ENCODE measurements around the gene EFNA4. TPM values are rescaled to one million over a fixed set of nuclear protein-coding genes. Genes with fewer than 3 reads are reported as not detected.

Gene EFNA4
- total and polyA plus RNA-seq, 9 of the 15 experiments (the other 6 are each of a cell fraction or from before 2014, with no cell fraction given): 0.68 to 7.4 (median 6.1) TPM

DNA sequence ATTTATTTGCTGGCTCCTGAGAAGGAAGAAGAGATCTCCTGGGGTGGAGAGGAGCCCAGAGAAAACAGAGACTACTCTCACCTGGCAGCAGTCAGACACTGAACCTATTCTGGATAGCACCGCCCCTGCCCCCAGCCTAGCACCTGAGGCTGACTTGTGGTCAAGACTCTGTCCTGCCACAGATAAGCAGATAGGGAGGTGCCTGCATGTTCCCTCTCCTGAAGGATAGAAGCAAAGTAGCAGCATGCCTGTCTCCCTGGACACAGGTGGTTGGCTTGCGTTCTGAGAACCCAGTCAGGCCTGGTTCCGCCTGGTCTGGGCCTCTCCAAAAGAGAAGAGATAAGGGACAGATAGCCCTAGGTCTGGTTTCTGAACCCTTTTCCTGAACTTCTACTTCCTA, 13.8 kb downstream of the EFNA4 start (continued):
- no peak for TF ChIP-seq ZBTB12 (CRISPR knock-in tag; IDR thresholded peaks at IDR 0.05)
- TF ChIP-seq NCOA6 (IDR thresholded peaks at IDR 0.05): no peak
- TF ChIP-seq TCF3 (CRISPR knock-in tag; IDR thresholded peaks at IDR 0.05): peak; percentile 75
- no peak for TF ChIP-seq RHOXF2B (CRISPR knock-in tag; conservative IDR thresholded peaks at IDR 0.05)
- no peak for TF ChIP-seq MED1 (CRISPR knock-in tag; IDR thresholded peaks at IDR 0.05; ENCODE audit: borderline replicate concordance)

DNA sequence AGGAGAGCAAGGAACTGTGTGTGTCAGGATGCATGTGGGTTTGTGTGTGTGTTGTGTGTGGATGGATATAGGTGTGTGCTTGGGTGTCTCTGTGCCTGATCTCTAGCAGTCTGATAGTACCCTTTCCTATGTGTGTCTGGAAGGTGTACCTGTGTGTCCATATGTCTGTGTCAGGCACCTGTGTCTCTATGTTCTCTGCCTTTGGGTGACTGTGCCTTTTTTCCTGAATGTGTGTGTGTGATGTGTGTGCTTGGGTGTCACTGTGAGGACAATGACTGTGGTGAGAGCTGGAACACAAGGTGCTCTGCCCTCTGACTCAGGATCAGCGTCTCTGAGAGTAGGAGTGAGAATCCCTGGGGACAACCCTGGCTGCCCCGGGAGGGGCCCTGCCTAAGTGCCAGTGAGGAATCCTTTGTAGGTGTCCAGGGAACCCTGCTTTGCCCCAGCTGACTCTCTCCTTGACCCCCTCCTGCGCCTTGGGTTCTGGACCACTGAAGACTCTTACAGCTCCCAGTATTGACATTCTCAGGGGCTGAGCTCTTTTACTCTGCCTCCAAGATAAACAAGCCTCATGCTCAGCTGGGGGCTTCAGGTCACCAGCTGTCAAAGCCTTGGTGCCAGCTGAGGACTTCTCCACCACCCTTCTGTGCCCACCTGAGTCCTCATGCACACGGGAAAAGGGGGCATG, 14.4 kb downstream of the EFNA4 start:
- ATAC-seq: no peak
- Histone ChIP-seq H3K36me3 (ENCODE audit: control insufficient read depth, insufficient read depth, low read length) (no peaks in the 10 kb centered on the region), H3K9me1 (ENCODE audit: control insufficient read depth, insufficient read depth, low read length) (peaks cover 6% of the 10 kb centered on the region), H3K4me3 (peak overlapping the region; percentile 51; the same call in 1 of the 2 replicates), H2AFZ (ENCODE audit: low read depth, low read length) (peak overlapping the region; percentile 87), H3K4me2 (ENCODE audit: insufficient read depth, low read length) (peak overlapping the region; percentile 66), H3K27ac (ENCODE audit: extremely low read depth, low read depth, low read length) (peak overlapping the region; percentile 34), H3K9ac (ENCODE audit: insufficient read depth in 1 of 2, low read depth in 2 of 2, low read length in 2 of 2) (peak overlapping the region; percentile 52 to 88; a peak in 3 of 4 replicates), H3K9me3 (replicated peaks; ENCODE audit: control insufficient read depth, insufficient read depth, low read depth, low read length) (no peaks in the 10 kb centered on the region), H3K4me1 (replicated peaks in 1 of 2; ENCODE audit: control insufficient read depth in 2 of 2, insufficient read depth in 2 of 2, low read length in 2 of 2) (peaks cover 37 to 60% of the 10 kb centered on the region in 2 experiments), H4K20me1 (replicated peaks; ENCODE audit: control insufficient read depth, insufficient read depth, low read length) (peaks cover 11% of the 10 kb centered on the region), H3K79me2 (ENCODE audit: control insufficient read depth, insufficient read depth, low read length) (peaks cover 3% of the 10 kb centered on the region; the same call in 2 of the 3 replicates), H3K27me3 (ENCODE audit: control insufficient read depth in 2 of 2, insufficient read depth in 2 of 2, low read length in 2 of 2) (peaks cover 3 to 8% of the 10 kb centered on the region in 2 experiments; a peak in 2 of 5 replicates)
- no TSS peak for BruUV-seq (replicated peaks)
- FAIRE-seq: no peak
- in situ Hi-C loops (cut with MboI) (no loop called here), intact Hi-C loops (cut with micrococcal nuclease) (loop anchor here (5.0 kb wide), 1 partner anchor 76 kb away; the partner anchor contains the start of gene ZBTB7B)
- CTCF ChIA-PET (ENCODE audit: low intra/inter-chr PET ratio): interaction anchor here (0.6 to 9.0 kb wide), 2 partner anchors 15 to 1124 kb away, joined by 3 to 153 read pairs; partner anchors contain the start of gene EFNA4
- POLR2A ChIA-PET: interaction anchor here (0.5 to 1.7 kb wide), 3 partner anchors 25 to 95 kb away, joined by 3 to 5 read pairs (median 3); partner anchors contain the start of gene KRTCAP2
- WGBS (ENCODE audit: insufficient coverage, low coverage, missing lambda C conversion rate): 26% methylated on average over 4 of the region's 4 CpGs
- peak in 1 of 4 experiments; percentile 47 for DNase-seq (ENCODE audit: extremely low read depth in 1 of 4, low spot score in 3 of 4)
- TF ChIP-seq ZBTB26 (CRISPR knock-in tag; IDR thresholded peaks at IDR 0.05) (0 out of 2 replicates have a peak, but pooled peaks have one; percentile 68), CBFA2T2 (conservative IDR thresholded peaks at IDR 0.05) (no peak), ARID1B (IDR thresholded peaks at IDR 0.05) (peak; percentile 45; the same call in 1 of the 2 replicates), NR1H2 (CRISPR knock-in tag; IDR thresholded peaks at IDR 0.05) (no peak), HIVEP1 (CRISPR knock-in tag; IDR thresholded peaks at IDR 0.05) (no peak), NFYB (IDR thresholded peaks at IDR 0.05; ENCODE audit: extremely low read depth, insufficient read length) (no peak), ELF4 (CRISPR knock-in tag; IDR thresholded peaks at IDR 0.05) (peak; percentile 56; the same call in 1 of the 2 replicates), FOXM1 (IDR thresholded peaks at IDR 0.05; ENCODE audit: low read depth) (no peak), FOXM1 (CRISPR knock-in tag; IDR thresholded peaks at IDR 0.05; ENCODE audit: low read depth) (no peak), TFAP4 (CRISPR knock-in tag; IDR thresholded peaks at IDR 0.05; ENCODE audit: borderline replicate concordance) (peak; percentile 52; the same call in 1 of the 2 replicates), LARP7 (IDR thresholded peaks at IDR 0.05) (0 out of 2 replicates have a peak, but pooled peaks have one; percentile 54)
- TF ChIP-seq, protein P1, sequence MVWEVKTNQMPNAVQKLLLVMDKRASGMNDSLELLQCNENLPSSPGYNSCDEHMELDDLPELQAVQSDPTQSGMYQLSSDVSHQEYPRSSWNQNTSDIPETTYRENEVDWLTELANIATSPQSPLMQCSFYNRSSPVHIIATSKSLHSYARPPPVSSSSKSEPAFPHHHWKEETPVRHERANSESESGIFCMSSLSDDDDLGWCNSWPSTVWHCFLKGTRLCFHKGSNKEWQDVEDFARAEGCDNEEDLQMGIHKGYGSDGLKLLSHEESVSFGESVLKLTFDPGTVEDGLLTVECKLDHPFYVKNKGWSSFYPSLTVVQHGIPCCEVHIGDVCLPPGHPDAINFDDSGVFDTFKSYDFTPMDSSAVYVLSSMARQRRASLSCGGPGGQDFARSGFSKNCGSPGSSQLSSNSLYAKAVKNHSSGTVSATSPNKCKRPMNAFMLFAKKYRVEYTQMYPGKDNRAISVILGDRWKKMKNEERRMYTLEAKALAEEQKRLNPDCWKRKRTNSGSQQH (CRISPR knock-in tag; IDR thresholded peaks at IDR 0.05): 0 out of 2 replicates have a peak, but pooled peaks have one; percentile 34

All from K562 (cell line).